Thyroid gland (tissue), 4 donors: Measurements from ENCODE around the gene EPHX1. TPM values are rescaled to one million over a fixed set of nuclear protein-coding genes. Genes with fewer than 3 reads are reported as not detected.

Source experiments
- DNase-seq, 2 donors: peaks; one replicate each; pipeline ENCODE4 v3.0.0-alpha.2; 2019
- H3K27ac ChIP-seq, 3 donors: fragments of 200-600 bp; sonication (generic); 1 replicate in 2 of 3; 2 replicates in 1 of 3; pipeline ENCODE4 v1.5.1; 2016 to 2019; ENCODE audit warnings: mild to moderate bottlenecking in 1 of 3, moderate library complexity in 1 of 3
- H3K27me3 ChIP-seq: fragments of 200-600 bp; sonication (generic); one replicate; pipeline ENCODE4 v1.5.1; 2019
- H3K36me3 ChIP-seq, 2 donors: fragments of 200-600 bp; sonication (generic); one replicate each; pipeline ENCODE4 v1.5.1; 2016 to 2019
- H3K4me1 ChIP-seq, 2 donors: fragments of 200-600 bp; sonication (generic); one replicate each; pipeline ENCODE4 v1.5.1; 2017 to 2019
- H3K4me3 ChIP-seq, 3 donors: fragments of 200-600 bp; sonication (generic); replicated peaks in 1 of 3; 1 replicate in 2 of 3; 2 replicates in 1 of 3; pipeline ENCODE4 v1.5.1; 2016; ENCODE audit warnings: mild to moderate bottlenecking in 1 of 3
- H3K9me3 ChIP-seq: fragments of 200-600 bp; sonication (generic); one replicate; pipeline ENCODE4 v1.5.1; 2017
- POLR2A ChIP-seq, 2 donors: fragments of 450-650 bp; IDR thresholded peaks; one replicate each; pipeline ENCODE4 v1.6.1; 2017; ENCODE audit warnings: antibody characterized with exemption in 2 of 2, mild to moderate bottlenecking in 2 of 2, moderate library complexity in 1 of 2
- WGBS, 2 donors: methylation state at CpG; one replicate each; pipeline ENCODE4 v1.1.5; 2017; 5-methylcytosine and 5-hydroxymethylcytosine counted together
- intact Hi-C: fragments of 100-400 bp; cut with DNase I; formaldehyde crosslinking; loops from one replicate; pipeline ENCODE4 v1.15.1; 2023
- total RNA-seq, 4 donors: library from RNA; depleted of rRNA; stranded (reverse); fragments of >200 nt; gene quantifications; one replicate each; pipeline ENCODE4 v1.2.3, GENCODE V29; 2016
- TF ChIP-seq, protein P1 (sequence below), 6 experiments: fragments of 200-600 bp in 3 of 6; fragments of 450-650 bp in 3 of 6; sonication (generic) in 3 of 6; IDR thresholded peaks; one replicate each; pipeline ENCODE4 v1.5.1; 2016 to 2019; ENCODE audit warnings: antibody characterized with exemption in 6 of 6, mild to moderate bottlenecking in 2 of 6, inconsistent platforms in 1 of 6, moderate library complexity in 1 of 6

Gene EPHX1
- total RNA-seq, 4 donors from 2014 or later = 297 to 533 (median 441) TPM

DNA sequence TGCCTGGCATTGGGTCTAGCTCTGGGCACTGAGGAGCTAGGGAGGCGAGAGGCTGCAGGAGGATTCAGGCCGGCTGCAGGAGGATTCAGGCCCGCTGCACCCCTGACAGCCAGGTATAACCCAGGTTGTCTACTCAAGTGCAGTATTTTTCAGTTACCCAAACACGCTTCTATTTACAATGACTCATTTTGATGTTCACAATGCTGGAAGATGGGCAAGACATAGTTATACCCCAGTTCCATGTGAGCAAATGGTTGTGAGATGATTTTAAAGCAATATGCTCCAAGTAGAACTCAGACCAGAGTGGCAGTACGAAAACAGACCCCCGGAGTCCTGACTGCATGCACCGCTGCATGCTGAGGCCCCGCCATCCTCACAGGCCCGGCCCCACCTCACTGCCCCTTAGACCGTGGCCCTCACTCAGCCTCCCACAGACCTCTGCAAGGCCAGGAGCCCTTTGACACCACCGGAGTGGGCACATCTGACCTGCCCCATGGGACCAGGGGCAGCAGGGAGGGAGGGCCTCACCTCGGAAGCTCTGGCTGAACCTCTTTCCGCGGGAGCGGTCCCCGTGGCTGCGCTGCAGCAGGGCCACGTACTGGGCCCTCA lies 78.5 kb downstream of the EPHX1 start:
- H3K36me3 ChIP-seq = no peaks in the 10 kb centered on the region
- H3K27ac ChIP-seq = no peak overlapping the region
- no peak overlapping the region for H3K4me3 ChIP-seq
- no peaks in the 10 kb centered on the region for H3K9me3 ChIP-seq
- TF ChIP-seq, protein P1, sequence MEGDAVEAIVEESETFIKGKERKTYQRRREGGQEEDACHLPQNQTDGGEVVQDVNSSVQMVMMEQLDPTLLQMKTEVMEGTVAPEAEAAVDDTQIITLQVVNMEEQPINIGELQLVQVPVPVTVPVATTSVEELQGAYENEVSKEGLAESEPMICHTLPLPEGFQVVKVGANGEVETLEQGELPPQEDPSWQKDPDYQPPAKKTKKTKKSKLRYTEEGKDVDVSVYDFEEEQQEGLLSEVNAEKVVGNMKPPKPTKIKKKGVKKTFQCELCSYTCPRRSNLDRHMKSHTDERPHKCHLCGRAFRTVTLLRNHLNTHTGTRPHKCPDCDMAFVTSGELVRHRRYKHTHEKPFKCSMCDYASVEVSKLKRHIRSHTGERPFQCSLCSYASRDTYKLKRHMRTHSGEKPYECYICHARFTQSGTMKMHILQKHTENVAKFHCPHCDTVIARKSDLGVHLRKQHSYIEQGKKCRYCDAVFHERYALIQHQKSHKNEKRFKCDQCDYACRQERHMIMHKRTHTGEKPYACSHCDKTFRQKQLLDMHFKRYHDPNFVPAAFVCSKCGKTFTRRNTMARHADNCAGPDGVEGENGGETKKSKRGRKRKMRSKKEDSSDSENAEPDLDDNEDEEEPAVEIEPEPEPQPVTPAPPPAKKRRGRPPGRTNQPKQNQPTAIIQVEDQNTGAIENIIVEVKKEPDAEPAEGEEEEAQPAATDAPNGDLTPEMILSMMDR (IDR thresholded peaks at IDR 0.05) = no peak
- TF ChIP-seq POLR2A (IDR thresholded peaks at IDR 0.05) = no peak
- H3K27me3 ChIP-seq = no peaks in the 10 kb centered on the region
- intact Hi-C loops = loop anchor here (10.0 kb wide), 1 partner anchor 74 kb away; the partner anchor contains the start of gene EPHX1
- DNase-seq = no peak
- peaks cover 0 to under 1% of the 10 kb centered on the region in 2 donors for H3K4me1 ChIP-seq
- WGBS, 2 donors = 89 to 92% methylated on average over 11 to 12 of the region's 18 CpGs

DNA sequence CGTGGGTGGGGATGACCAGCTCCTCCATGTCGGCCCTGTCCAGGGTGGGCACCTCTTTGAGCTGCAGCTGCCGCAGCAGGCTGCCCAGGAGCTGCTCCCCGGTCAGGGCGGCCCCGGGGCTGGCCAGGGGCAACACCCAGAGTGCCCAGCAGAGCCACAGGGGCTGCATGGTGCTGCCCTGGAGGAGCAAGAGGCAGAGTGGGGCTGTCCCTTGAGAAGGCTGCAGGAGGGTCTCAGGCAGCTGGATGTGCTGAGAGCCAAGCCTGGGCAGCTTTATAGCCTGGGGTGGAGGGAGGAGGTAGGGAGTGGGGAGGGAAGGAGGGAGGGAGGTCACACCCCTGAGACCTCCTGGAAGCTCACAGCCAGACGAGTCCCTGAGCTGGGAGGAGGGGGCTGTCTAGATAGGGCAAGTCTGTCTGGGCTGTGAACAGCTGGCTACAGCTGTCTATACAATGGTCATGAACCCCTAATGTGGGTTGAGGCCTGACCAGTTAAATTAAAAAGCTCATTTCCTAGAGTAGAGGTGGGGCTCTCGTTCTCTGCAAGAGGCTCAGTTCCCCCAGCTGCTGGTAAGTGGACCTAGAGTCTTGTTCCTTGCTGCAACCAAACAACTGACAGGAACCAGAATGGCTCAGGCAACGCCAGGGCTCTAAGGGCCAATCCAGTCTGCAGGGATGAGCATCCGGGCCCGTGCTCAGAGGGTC lies 79.1 kb downstream of the EPHX1 start, which contains the start of gene LEFTY1:
Gene LEFTY1, minus strand, starts transcription at position 249 of the 704 bp plus-strand sequence. Its CDS starts 80 bp downstream, at position 169.
- TF ChIP-seq, protein P1 (IDR thresholded peaks at IDR 0.05) = no peak
- TF ChIP-seq POLR2A (IDR thresholded peaks at IDR 0.05) = no peak
- H3K27ac ChIP-seq = no peak within 1 kb of the TSS
- intact Hi-C loops = loop anchor here (10.0 kb wide), 1 partner anchor 74 kb away; the partner anchor contains the start of gene EPHX1
- WGBS, 2 donors = 83 to 91% methylated on average over 5 to 7 of the region's 11 CpGs
- no peaks in the 10 kb centered on the region for H3K9me3 ChIP-seq
- no peaks in the 10 kb centered on the region for H3K4me1 ChIP-seq
- no peak within 1 kb of the TSS for H3K4me3 ChIP-seq
- DNase-seq = no peak
- no peaks in the 10 kb centered on the region for H3K36me3 ChIP-seq
- no peaks in the 10 kb centered on the region for H3K27me3 ChIP-seq

DNA sequence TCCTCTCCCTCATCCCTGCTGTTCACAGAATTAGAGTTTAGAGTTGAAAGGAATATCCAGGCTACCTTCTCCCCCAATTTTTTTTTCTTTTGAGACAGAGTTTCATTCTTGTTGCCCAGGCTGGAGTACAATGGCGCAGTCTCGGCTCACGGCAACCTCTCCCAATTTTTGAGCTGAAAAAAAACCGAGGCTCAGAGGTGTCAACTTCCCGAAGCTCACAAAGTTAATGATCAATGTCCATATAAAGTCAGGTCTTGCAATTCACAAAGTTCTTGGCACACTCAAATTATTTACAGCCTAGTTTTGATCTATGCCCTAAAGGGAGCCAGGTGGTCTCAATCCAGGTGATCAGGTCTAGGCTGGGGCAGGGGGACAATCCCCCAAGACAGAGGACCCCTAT lies 79.8 kb downstream of the EPHX1 start:
- H3K4me1 ChIP-seq = no peaks in the 10 kb centered on the region
- DNase-seq = no peak
- H3K27ac ChIP-seq = no peak overlapping the region
- no peaks in the 10 kb centered on the region for H3K27me3 ChIP-seq
- no peaks in the 10 kb centered on the region for H3K9me3 ChIP-seq
- H3K36me3 ChIP-seq = no peaks in the 10 kb centered on the region
- no peak overlapping the region for H3K4me3 ChIP-seq
- intact Hi-C loops = loop anchor here (10.0 kb wide), 1 partner anchor 75 kb away; the partner anchor contains the start of gene EPHX1
- WGBS, 2 donors = 91 to 98% methylated on average over 5 of the region's 5 CpGs
- TF ChIP-seq, protein P1 (IDR thresholded peaks at IDR 0.05) = no peak

DNA sequence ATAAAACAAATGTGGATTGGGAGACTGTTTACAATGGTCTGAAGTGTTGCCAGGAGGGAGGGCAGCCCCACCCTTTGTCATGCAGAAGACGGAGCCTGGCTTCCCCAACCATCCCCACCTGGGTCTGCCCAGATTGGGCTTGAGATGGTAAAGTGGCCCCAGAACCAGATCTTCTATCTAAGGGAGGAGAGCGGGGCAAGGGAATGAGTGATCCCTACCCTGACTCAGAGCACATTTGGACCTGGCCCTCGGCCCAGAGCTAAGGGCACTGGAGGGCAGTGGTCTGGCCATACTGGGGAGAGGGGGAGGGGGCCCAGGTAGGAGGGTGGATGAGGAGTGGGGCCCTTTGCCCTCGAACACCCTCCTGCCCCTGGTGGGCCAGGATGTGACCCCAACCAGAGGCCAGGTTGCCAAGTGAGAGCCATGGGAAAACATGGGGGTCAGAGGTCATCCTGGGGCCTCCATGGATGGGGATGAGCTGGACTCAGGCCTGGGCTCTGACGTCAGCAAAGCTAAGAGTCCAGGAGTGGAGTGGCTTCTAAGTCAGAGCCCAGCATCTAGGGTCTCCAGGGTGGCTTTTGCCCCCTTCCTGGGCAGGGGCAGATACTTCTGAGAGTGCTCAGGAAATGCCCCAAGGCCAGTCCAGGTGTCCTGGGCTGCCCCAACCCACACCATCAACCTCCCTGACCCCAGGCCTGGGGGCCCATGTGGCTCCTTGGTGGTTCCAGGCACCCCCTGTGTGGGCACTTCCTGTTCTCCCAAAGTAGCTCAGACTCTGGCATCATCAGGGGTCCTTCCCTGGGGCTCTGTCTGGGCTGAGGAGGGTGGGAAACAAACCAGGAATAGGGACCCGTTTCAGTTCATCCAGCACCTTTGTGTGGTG lies 80.7 kb downstream of the EPHX1 start:
- DNase-seq = no peak
- WGBS, 2 donors = 70 to 71% methylated on average over 6 of the region's 6 CpGs
- TF ChIP-seq POLR2A (IDR thresholded peaks at IDR 0.05) = no peak
- TF ChIP-seq, protein P1 (IDR thresholded peaks at IDR 0.05) = no peak
- no peaks in the 10 kb centered on the region for H3K9me3 ChIP-seq
- no peaks in the 10 kb centered on the region for H3K27me3 ChIP-seq
- intact Hi-C loops = no loop called here
- no peak overlapping the region for H3K4me3 ChIP-seq
- H3K4me1 ChIP-seq = no peaks in the 10 kb centered on the region
- no peak overlapping the region for H3K27ac ChIP-seq
- no peaks in the 10 kb centered on the region for H3K36me3 ChIP-seq
